MM.1S (cell line): ENCODE data around the gene PXMP2.

Experiments used
- EZH2 ChIP-seq: fragments of 300-600 bp; sonication (generic); optimal IDR thresholded peaks from 2 replicates; pipeline ENCODE3; 2017; ENCODE audit warnings: low read depth, mild to moderate bottlenecking, antibody characterized with exemption, low read length, mixed read lengths
- EZH2phosphoT487 ChIP-seq: fragments of 300-600 bp; sonication (generic); IDR thresholded peaks from 2 replicates; pipeline ENCODE4 v1.6.1; 2018; ENCODE audit warnings: antibody characterized with exemption, low read length
- TF ChIP-seq, protein P1 (sequence below): fragments of 300-600 bp; sonication (generic); IDR thresholded peaks from 2 replicates; pipeline ENCODE4 v1.5.1; 2016; ENCODE audit warnings: antibody characterized with exemption, low read length, mixed read lengths

- TF ChIP-seq, protein P1, sequence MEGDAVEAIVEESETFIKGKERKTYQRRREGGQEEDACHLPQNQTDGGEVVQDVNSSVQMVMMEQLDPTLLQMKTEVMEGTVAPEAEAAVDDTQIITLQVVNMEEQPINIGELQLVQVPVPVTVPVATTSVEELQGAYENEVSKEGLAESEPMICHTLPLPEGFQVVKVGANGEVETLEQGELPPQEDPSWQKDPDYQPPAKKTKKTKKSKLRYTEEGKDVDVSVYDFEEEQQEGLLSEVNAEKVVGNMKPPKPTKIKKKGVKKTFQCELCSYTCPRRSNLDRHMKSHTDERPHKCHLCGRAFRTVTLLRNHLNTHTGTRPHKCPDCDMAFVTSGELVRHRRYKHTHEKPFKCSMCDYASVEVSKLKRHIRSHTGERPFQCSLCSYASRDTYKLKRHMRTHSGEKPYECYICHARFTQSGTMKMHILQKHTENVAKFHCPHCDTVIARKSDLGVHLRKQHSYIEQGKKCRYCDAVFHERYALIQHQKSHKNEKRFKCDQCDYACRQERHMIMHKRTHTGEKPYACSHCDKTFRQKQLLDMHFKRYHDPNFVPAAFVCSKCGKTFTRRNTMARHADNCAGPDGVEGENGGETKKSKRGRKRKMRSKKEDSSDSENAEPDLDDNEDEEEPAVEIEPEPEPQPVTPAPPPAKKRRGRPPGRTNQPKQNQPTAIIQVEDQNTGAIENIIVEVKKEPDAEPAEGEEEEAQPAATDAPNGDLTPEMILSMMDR, result no peak
- TF ChIP-seq EZH2, result no peak
- TF ChIP-seq EZH2phosphoT487, result no peak
Observed at GRCh38 chr12:132739600-132740312, 52.4 kb downstream of the PXMP2 start.
